Stimulated activated CD4-positive, alpha-beta T cell treated with anti-CD3 and anti-CD28 coated beads, Interleukin-15, amount 100 ng/mL, for 24 hours (primary cell): ENCODE measurements around the gene MFRP.

Experiments
- DNase-seq: peaks from one replicate; pipeline ENCODE4 v3.0.0-alpha.2; 2020

MFRP gene

DNA sequence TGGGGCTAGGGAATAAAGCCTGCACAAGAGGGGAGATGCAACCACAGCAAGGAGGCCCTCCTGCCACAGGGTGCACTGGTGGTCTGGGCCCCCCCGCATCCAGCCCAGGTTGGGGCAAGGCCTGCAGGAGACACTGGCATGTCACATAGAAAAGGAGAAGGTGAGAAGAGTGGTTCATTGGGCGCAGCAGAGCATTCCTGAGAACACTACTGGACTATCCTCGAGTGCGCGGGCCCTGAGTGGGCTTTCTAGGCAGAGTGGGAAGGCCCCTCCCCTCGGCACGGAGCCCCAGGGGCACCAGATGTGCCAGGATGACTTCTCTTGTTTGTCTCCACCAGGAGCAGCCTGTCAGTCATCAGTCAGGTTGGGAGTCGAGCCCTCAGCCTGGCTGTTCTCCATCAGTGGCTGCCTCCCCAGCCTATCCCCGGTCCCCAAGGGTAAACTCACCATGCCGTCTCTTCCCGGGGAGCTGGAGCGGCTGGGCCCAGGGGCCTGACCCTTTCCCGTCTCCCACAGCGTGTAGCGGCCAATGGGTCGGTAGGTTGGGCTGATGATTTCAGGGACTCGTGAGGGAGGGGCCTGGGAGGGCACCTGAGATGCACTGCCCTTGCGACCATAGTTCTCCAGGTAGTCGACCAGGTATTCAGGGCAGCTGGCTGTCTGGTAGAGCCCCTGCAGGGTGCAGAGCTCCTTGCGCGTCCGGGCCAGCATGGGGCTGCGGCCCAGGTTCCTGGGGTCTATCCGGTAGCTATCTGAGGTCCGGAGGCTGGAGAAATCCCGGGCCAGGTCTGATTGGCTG lies 26.0 kb upstream of the MFRP start:
- no peak for DNase-seq

DNA sequence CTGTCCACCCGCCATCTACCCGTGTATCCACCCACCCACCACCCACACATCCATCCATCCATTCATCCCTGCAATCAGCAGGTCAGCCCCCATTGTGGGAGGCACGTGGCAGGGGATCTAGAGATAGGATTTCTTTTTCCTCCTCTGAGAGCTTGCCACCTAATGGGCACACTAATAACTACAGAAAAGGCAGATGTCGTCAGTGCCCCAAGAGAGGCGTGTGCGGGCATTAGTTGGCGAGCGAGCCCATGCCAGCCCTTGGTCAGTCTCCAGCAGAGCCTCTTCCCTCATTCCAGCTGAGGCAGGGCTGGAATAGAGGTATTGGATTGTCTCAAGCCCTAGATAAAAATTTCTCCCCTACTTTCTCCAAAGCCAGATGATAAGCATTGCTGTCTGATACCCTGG lies 25.3 kb upstream of the MFRP start:
- no peak for DNase-seq

DNA sequence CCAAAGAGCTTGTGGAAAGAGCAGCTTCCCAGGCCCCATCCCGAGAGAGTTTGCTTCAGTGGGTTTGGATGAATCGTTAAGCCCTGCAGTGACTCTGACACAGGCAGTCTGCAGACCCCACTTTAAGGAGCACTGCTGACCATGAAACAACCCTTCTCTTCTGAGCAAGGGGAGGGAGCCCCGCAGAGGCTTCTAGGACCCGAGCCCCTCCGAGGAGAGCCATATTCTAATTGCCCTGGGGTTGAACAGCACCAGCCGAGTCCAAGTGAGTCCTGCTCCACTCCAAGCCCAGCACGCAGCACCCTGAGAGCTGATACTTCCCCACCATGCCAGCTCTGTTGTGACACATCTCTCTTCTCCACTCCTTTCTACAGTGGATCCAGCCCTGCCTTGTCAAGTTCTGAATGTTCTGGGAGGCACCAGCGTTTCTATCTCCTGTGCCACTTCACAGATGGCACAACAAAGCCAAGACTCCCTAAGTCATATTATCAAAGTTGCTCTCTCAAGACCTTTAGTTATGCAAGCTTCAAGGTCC lies 24.6 kb upstream of the MFRP start:
- DNase-seq: no peak

DNA sequence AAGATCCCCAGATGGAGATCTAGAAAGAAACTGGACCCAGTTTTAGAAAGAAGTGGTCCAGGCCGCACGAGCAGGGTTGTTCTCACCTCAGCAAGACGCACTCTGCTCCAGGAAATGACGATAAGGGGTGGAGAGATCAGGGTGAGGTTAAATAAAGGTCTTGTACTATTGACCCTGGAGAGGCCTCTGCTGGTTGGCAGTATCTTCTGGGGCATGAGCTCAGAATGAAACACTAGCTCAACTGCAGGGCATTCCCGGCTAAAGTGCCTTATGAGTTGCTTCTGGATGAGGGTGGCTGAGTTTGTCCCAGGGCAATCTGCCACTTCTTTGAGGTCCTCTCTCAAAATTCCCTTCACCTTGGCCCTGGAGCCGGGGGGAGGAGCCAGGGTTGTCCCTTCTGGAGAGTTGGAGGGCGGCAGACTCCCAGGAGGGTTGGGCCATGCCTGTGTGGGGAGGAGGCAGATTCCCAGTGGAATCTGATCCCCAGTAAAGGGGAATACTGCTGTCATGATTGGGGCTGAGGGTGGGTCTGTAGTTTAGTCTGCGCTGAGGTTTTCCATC lies 24.1 kb upstream of the MFRP start:
- no peak for DNase-seq

DNA sequence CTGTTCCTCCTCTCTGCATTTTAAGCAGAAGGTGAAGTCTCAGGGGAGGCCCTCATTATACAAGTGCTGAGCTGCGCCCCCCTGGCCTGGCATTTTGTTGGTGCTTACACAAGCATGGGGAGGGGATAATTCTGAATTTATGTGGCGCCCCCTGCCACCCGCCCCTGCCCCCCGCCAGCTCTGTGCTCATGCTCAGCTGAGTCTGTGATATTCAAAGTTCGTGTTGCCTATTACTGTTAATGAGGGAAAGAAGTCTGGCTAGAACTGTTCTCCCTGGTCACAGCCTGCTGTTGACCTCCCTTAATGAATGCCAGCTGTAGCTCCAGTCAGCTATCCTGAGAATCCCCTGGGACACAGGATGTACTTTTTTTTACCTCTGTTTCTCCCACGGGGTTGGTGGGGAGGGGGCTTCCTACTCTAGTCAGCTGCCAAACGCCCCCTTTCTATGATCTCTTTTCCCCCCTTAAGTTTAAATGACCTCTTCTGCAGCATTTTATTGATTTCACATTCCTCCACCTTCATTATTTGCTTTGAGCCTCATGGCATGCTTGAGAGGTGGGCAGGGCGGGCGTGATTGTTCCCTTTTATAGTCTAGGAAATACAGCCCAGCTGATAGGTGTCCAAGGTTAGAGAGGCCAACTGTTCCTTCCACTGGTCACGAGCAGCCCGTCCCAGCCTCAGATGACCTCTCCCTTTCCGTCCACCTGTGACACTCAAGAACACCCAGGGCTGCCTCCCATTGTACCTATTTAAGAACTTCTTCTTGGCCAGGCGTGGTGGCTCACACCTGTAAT lies 22.8 kb upstream of the MFRP start:
- DNase-seq: no peak

DNA sequence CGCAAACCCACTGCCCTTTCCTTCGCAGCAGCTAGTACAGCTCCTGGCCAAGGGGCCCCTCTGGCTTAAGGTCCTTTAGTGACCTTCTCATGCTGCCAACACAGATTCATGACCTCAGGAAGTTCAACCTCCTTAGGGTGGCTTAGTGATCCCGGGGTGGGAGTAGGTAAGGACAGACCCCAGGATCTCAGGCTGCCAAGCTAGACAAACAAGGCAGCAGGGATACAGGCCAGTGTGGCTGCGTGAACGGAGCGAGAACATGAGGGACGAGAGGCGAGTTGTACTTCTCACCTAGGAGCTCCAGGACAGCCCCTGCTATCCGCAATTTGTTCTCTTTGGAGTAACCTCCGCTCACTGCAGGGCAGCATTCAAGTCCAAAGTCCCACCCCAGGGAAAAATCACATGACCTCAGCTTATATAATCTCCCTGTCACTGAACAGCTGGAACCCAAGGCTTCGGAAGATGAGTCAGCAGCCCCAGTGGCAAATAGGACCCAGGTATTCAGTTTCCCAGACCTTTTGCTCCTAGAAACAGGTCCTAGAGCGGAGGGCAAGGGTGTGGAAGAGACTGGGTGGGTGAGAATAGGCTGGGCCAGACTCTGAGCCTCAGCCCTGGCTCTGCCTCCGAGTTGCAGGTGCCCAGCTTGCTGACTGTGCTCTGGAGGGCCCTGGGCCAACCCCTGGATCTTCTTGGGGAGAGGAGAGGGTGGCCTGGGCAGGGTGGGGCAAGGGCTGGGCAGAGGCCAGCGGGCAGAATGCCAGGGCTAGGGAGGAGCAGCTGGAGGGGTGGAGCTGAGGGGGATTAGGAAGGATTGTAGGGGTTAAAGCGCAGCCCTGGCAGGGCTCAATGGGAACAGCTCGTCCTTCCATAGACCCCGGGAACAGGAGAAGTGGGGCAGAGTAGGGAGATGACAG lies 21.9 kb upstream of the MFRP start:
- DNase-seq: no peak

DNA sequence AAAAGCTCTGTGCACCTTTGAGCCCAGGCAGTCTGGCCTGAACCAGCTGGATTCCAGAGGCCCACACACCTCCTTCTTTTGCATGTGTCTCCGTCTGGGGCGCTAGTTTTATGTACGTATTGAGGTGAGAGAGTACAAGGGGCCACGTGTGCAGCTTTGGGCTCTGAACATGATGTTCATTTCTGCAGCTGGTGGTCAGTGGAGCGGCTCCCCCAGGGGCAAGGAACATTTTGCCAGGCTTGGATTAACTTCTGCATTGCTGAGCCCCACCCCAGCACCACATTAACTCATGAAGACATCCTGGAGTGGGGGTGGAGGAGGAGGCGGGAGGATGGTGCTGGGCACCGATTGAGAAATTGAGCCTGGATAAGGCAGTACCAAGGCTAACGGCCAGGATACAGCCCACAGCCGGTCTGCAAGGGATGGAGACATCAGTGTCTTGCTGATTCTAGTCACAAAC lies 21.2 kb upstream of the MFRP start:
- DNase-seq: no peak

DNA sequence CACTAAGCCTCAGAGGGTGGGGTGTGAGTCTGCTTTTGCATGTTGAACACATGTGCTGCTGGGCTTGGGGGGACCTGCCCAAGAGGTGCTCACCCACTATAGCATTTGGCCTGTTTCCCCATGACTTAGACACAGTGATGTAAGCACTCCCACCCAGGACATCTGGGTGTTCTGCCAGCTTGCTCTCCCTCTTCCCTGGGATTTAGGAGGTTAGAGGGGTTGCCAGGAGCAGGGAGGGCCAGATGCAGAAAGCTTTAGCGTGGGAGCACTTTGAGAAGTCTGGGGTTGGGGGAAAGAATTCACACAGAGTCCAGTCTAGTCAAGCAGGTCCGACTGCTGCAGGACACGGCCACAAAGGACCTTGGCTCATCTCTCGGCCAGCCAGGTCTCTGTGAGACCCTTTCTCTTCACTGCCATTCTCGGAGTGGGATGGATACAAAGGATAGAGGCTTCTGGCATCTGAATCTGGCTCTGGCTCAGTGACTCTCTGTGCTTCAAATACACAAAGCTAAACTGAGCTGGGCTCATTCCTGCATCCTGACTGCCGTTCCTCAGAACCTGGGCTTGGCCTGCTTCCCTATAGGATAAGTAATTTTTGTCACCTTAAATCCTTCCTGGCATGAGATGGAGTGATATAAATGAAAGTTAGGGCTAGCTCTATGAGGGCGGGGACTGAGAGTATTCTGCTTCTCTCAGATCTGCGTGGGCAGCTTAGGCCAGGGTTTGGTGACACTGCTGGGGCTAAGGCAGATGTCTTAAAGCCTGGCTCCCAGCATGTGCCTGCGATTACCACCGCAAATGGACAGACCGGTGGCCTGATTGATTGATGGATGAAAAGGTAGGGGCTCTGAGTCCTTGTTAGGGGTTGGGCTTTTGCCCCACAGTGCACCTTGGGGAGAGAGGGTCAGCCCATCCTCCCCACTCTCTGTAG lies 20.4 kb upstream of the MFRP start:
- DNase-seq: no peak

DNA sequence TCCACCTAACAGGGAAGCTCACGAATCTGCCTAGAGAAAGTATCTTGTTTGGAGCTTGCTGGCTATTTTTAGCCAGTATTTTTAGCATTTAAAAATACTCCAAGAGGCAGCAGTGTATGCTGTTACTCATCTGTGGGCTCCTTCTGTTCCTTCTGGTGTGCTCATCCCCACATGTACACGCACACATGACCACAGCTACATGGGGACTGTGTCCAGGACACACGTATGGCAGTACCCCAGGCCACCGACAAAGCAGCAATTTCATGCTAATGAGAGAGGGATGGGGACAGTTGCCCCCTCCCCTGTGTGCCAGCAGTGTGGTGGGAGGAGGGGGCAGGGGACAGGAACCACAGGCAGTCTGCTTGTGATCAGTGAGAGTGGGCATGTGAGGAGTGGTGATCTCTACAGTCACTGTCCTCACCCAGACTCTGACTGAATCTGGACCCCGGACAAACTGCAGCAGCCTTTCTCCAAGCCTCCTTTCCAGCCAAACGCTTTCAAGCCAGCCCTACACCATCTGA lies 18.6 kb upstream of the MFRP start:
- no peak for DNase-seq

DNA sequence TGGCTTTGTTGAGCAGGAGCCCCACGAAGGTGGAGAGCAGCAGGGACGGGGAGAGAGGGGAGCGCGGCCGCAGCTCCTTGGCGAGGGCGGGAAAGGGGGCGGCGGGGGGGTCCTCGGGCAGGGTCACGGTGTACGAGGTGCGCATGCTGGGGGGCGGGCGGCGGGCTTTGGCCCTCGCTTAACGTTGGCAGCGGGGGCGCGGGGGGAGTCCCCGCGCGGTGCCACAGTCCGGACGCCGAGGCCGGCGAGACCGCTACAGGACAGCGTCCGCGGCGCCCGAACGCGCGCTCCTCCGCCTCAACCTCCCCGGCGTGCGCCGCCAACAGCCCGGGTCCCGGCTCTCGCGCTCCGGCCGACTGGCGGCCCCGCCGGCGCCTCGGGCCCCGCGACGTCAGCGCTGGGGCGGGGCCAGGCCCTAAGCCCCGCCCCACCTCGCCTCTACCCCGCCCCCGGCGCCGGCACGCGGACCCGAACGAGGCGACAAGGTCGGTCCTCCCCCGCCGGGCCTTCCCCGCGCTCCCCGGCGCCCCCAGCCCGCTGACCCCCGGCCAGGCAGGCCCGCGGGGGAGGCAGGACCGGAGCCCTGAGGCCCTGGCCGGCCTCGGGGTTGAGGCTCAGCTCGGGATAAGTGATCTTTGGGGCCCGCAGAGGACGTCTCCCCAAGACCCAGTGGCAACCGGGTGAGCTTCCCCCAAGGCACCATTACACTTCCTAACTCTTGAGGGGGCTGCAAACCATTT lies 17.5 kb upstream of the MFRP start:
- peak; percentile 64 for DNase-seq

DNA sequence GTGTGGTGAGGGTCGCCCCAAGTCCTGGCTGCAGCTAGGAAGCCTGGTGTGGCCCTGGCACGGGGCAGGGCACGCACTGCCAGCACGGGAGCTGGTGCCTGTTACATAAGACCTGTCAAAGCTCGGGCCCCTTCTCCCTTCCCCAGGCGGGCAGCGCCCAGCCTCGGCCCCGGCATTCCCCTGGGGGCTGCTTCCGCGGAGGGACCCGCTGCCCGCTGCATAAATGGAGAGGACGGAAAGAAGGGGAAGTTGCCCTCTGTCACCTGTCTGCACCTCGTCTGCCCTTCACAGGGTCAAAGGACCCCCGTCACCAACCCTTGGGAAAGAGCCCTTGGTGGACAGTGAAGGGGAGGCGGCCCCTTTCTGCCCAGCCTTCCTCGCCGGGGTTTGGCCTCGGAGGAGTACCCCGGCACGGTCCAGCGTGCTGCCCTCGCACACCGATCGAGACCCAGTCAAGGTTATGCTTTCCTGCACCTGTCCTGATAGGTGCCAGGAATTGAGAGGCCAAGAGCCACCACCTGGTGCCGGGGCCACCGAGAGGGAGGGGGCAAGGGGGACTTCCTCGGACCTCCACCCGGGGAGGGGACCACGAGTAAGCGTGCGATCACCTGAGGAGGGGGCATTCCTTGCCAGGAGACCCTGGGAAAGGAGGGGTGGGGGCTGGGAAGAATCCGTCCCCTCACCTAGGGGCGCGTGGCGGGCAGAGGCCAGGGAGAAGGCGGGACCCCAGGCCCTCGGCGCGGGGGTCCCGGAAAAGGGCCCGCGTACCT lies 16.8 kb upstream of the MFRP start:
- no peak for DNase-seq

DNA sequence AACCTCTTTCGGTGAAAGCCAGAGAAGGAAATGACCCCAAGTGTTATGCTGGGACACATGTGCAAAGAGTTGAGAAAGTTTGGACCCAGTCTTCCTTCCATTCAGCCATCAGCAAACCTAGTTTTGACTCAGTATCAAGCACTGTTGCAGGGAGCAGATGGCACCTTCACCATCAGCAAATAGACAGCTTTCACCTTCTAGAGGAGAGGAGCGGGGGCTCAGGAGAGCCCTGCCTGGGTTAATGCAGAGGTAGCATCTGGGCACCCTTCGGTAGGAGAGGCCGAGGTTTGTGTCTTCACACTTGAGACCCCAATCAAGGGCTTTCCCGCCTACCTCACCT lies 16.2 kb upstream of the MFRP start:
- DNase-seq: no peak

DNA sequence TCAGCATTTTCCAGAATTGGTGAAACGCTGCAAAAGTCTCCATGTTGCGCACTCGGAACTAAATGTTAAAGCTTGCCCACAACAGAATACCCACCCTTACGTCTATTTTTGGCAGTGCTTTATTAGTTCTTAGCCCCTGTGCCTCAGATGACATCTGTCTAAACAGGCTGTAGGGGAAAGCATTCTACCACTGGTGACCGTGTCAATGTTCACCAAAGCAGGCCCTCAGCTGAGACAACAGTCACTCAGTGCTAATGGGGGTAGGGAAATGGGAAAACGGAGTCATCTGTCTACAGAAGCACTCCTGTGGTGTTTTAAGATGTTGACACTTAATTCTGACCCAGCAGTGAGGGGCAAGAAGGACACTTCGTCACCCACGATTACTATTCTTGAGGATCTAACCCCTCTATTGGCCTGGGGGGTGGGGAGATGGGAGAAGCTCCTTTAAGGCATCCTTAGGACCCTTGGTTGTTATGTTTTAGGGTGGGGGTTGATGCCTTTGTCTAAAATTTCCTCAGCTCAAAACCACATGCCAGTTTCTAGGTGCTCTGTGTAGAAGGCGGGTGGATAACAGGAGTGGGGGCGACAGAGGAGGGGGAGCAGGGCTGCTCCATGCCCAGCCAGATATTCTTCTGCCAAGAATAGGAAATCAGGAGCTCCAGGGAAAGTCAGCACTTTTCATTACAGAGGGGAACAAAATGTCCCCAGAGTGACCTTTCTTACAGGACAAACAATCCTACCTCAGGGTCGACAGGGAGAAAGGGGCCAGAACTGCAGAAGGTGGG lies 15.6 kb upstream of the MFRP start:
- no peak for DNase-seq

DNA sequence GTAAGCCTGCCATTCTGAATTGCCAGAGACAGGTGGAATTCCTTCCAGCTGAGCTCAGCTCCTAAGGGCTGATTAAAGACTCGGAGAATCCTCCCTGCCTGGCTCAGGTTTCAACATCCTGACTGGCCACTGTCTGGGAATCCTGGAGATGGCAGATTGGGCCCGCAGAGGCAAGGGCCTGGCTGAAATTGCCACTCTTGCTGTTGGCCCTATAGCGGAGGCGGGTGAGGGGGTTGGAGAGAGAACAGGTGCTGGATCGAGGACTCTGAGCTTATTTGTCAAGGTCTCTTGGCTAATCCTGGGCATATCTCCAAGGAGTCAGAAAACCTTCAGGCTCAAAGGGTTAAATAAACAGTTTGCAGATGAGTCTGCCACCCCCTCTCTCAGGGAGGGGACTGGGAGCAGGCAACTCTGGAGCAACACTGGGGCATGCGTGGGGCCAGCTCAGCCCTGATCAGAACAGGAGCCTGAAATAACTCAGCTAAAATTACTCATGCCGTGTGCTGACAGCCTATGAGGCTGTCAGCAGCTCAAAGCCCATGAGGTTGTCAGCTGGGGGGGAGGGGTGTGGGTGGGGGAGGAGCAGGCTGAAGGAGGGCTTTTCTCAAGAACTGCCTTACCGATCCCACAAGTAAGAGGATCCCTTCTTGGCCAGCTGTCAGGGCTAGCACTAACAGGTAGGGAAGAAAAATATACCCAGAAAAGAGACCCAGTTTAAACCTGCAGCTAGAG lies 14.7 kb upstream of the MFRP start:
- DNase-seq: peak; percentile 67

DNA sequence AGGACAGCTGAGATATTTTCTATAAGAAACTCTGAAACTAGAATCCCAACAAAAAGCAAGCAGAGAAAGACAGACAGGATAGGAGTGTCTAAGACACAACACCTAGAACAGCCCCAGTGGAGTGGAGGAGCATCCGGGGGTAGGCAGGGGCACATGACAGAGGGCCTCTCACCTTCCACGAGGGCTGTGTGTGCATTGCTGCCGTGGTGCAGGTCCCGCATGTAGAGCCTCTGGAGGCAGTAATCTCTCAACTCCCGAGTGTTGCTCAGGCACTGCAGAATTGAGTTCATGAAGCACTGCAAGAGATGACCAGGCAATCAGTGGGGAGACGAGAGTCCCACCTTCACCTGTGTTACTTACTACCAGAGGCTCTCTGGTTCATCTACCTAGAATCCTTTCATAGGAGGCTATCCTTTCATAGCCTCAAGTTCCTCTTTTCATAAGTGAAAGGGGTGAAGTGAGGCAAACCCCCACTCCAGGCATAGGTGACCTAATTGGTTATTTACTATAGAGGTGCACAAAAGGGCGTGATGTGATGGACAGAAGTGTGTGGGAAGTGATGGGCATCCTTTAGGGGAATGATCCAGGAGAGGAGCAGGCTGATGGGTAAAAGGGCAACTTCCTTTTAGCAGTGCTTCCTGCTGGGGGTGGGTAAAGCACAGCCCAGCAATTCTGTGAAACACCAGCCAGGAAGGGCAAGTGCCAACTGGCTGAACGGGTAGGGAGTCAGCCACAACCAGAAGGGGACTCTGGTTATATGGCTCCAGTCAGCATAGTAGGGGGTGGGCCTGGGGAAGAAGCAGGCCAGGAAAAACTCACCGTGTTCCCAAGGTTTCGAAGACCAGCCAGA lies 13.1 kb upstream of the MFRP start:
- no peak for DNase-seq

DNA sequence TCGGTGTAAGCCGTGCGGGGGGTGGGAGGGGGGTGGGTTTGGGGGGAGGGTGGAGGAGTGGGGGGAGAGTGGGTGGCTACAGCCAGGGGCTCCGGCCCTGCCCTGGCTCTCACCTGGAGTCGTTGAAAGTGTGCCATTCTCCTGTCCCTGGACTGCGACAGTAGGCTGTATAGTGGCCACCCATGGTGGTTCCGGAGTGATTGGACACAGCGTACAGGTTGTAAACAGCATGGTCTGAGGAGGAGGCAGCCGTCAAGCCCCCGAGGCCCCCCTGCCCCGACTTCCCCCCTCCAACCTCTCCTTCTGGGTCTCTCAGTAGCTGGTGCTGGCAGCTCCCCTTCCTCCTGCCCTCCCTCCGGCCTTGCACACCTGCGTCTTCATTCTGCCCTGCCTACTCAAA lies 10.6 kb upstream of the MFRP start:
- DNase-seq: no peak

DNA sequence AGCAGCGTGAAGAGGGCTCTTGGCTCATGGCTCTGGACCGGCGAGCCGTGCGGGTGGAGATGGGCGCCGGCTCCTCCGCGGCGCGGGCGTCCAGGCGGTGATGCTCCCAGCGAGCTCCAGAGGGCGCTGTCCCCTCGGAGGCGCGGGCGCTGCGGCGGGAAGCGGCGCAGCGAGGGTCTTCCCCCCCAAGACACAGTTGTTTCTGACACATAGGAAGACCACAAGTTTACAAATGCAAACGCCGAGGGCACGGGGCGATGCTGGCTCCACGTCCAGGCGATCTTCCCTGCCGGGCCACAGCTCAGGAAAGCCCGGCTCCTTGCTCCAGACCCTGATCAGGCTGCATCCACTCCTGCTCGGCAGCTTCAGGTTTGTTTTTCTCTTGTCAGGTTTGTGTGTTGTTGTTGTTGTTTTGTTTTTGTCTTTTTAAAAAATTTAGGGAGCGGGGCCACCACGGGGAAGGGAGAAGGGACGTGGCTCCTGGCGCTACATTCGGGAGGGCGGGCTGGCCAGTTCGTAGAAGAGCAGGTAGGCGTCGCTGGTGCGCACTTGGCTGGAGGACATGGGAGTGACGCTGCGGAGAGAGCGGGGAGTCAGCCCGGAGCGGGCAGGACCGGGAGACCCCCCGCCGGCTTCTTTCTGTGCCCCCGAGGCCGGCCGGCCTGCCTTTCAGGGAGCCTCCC lies 10.0 kb upstream of the MFRP start:
- DNase-seq: peak; percentile 85
